ENCODE results near the gene CTAG1A.
"Not testable (repeated sequence)": the region's sequence is repeated elsewhere in the genome, so short reads cannot be mapped to it uniquely, and the experiment has no call there.

CTAG1A gene

GRCh38 chrX:154619182-154619581, 34.2 kb downstream of the CTAG1A start, which contains the start of gene CTAG1B:
Gene CTAG1B, minus strand, starts transcription at chrX:154619282. Its CDS starts 64 bp downstream, at chrX:154619218.
- DNase-seq (ENCODE audit: low spot score): not testable (repeated sequence)

GRCh38 chrX:154620767-154621414, 36.0 kb downstream of the CTAG1A start:
- DNase-seq (ENCODE audit: low spot score): not testable (repeated sequence)

GRCh38 chrX:154628960-154629359, 44.0 kb downstream of the CTAG1A start:
- not testable (repeated sequence) for DNase-seq (ENCODE audit: low spot score)

- DNase-seq (ENCODE audit: low spot score): not testable (repeated sequence)
These were observed 46.0 kb downstream of the CTAG1A start for GRCh38 chrX:154630949-154631348.

- DNase-seq (ENCODE audit: low spot score): not testable (repeated sequence)
These were observed 48.7 kb downstream of the CTAG1A start for GRCh38 chrX:154633661-154634060.
